HG03097 (cell line): ENCODE measurements around the gene CASR.
"Not testable (repeated sequence)": the region's sequence is repeated elsewhere in the genome, so short reads cannot be mapped to it uniquely, and the experiment has no call there.

Experiments used
- ATAC-seq: cut with Tn5 transposase; IDR thresholded peaks from one replicate; pipeline ENCODE4 v1.9.1; 2021; ENCODE audit not compliant: unreplicated experiment, low FRiP score

The CASR gene

GRCh38 chr3:122183521-122183892 lies at the start of gene CASR:
Gene CASR (plus strand): TSS chr3:122183668. CDS start chr3:122254190, 70,522 bp downstream.
- ATAC-seq: no peak

- ATAC-seq: no peak
Observed at GRCh38 chr3:122146466-122146865, 37.0 kb upstream of the CASR start.

- ATAC-seq: no peak
Observed at GRCh38 chr3:122148941-122149627, 34.4 kb upstream of the CASR start.

- no peak for ATAC-seq
Observed at GRCh38 chr3:122151480-122151879, 32.0 kb upstream of the CASR start.

GRCh38 chr3:122164983-122165382 lies 18.5 kb upstream of the CASR start:
- ATAC-seq: not testable (repeated sequence)

- ATAC-seq: no peak
Observed at GRCh38 chr3:122167630-122168029, 15.8 kb upstream of the CASR start.

GRCh38 chr3:122168044-122168443 lies 15.4 kb upstream of the CASR start:
- ATAC-seq: no peak

- no peak for ATAC-seq
Observed at GRCh38 chr3:122169911-122170310, 13.6 kb upstream of the CASR start.

- not testable (repeated sequence) for ATAC-seq
Observed at GRCh38 chr3:122171361-122171760, 12.1 kb upstream of the CASR start.

GRCh38 chr3:122178711-122179110 lies 4.8 kb upstream of the CASR start:
- no peak for ATAC-seq

GRCh38 chr3:122183893-122184590 lies 574 bp downstream of the CASR start:
- ATAC-seq: no peak

- ATAC-seq: no peak
Observed at GRCh38 chr3:122184591-122184929, 1.1 kb downstream of the CASR start.

- no peak for ATAC-seq
Observed at GRCh38 chr3:122186372-122186771, 2.9 kb downstream of the CASR start.

- ATAC-seq: no peak
Observed at GRCh38 chr3:122188737-122189136, 5.3 kb downstream of the CASR start.

- no peak for ATAC-seq
Observed at GRCh38 chr3:122189357-122189756, 5.9 kb downstream of the CASR start.

GRCh38 chr3:122190525-122190924 lies 7.1 kb downstream of the CASR start:
- no peak for ATAC-seq

GRCh38 chr3:122198966-122199365 lies 15.5 kb downstream of the CASR start:
- no peak for ATAC-seq

- no peak for ATAC-seq
Observed at GRCh38 chr3:122199552-122199951, 16.1 kb downstream of the CASR start.

GRCh38 chr3:122200661-122201060 lies 17.2 kb downstream of the CASR start:
- ATAC-seq: no peak

- ATAC-seq: not testable (repeated sequence)
Observed at GRCh38 chr3:122201476-122201875, 18.0 kb downstream of the CASR start.

- no peak for ATAC-seq
Observed at GRCh38 chr3:122208579-122208978, 25.1 kb downstream of the CASR start.

- ATAC-seq: no peak
Observed at GRCh38 chr3:122213650-122214049, 30.2 kb downstream of the CASR start.
